HG02973 (cell line): ENCODE results near the gene NT5DC4.

Experiments used
- ATAC-seq: cut with Tn5 transposase; IDR thresholded peaks from one replicate; pipeline ENCODE4 v1.9.1; 2021; ENCODE audit warnings: moderate library complexity; ENCODE audit not compliant: unreplicated experiment

Gene NT5DC4

DNA sequence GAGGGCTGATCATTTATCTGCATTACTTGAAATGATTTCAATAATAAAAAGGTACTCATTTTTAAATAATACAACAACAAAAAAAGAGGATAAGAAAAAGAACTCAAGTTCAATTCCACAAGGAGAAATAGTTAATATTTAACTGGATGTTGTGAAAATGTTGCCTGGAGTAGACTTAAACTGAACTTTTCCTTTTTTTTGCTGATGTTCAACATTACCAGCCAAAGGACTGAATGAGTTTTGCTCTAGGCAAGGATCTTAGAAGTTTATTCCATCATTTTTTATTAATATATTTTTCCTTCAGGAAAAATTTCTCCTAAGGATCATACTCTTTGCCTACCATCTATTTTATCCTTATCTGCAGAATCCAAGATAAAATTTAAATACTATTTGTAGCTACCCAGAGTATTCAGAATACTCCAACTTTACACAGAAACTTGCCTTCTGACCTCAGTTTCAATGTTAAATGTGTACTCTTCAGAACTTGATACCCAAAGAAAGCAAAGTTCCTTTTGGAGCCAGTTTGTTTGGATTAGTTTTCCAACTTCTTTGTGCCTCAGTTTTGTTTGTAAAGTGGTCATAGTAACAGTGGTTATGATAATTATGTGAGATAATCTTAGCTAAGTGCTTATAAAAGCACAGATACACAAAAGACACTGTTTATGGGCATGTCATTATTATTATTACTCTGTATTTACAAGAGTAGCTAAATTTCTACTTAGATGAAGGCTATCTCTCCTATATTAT, 30.8 kb downstream of the NT5DC4 start:
- ATAC-seq = no peak

GRCh38 chr2:112752667-112753066, 31.8 kb downstream of the NT5DC4 start:
- no peak for ATAC-seq

DNA sequence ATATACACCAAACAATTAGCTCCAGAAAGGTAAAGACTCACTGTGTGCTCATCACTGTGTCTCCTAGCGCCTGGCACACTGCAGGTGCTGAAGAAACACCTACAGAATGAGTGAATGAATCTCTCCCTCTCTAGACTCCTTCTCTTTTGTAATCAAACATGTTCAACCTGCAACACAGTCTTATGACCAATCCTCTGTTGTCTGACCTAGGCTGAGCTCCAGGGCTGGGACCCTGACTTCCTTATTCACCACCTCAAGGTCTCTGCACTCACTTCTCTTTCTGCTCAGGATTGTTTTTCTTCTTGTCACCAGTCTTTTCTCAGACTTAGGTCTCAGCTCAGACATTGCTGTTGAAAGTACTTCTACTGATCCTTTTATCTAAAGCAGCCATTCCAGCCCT, 33.7 kb downstream of the NT5DC4 start:
- no peak for ATAC-seq

DNA sequence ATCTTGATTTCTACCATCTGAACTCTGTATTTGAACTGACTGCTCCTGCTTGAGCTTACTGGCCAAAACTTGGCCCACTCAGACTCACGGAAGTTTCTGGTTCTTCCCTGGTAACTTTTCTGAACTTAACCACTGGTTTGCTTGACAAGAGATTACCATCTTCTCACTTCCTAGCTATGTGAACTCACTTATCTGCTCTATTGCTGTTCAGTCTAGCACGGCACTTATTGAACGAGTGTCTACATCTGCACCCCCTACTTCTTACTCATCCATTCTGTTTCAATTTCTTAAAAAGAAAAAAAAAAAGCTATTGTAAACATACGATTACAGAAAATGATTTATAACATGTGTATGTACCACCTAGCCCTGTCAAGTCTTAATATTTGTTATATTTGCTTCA, 34.6 kb downstream of the NT5DC4 start:
- no peak for ATAC-seq

GRCh38 chr2:112756207-112756606, 35.4 kb downstream of the NT5DC4 start:
- no peak for ATAC-seq

DNA sequence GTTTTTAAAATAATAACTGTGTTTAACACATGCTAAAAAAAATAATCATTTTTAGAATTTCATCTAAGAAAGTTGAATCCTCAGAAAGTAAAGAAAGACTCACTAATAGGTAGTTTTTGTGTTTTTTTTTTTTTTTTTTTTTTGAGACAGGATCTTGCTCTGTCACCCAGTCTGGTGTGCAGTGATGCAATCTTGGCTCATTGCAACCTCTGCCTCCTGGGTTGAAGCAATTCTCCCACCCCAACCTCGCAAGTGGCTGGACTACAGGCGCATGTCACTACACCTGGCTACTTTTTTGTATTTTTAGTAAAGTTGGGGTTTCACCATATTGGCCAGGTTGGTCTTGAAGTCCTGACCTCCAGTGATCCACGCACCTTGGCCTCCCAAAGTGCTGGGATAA, 36.4 kb downstream of the NT5DC4 start:
- ATAC-seq = no peak

GRCh38 chr2:112758711-112759110, 37.9 kb downstream of the NT5DC4 start:
- ATAC-seq = no peak

- ATAC-seq = no peak
Measured at GRCh38 chr2:112760149-112760548, 39.3 kb downstream of the NT5DC4 start.

GRCh38 chr2:112762276-112762675, 41.5 kb downstream of the NT5DC4 start:
- no peak for ATAC-seq

- peak; percentile 94 for ATAC-seq
Measured at GRCh38 chr2:112764071-112765044, 43.5 kb downstream of the NT5DC4 start, which contains the start of gene CKAP2L. TSS of gene CKAP2L (minus strand) at chr2:112764609. CDS start at chr2:112764598, 11 bp downstream.

GRCh38 chr2:112765251-112765650, 44.4 kb downstream of the NT5DC4 start:
- ATAC-seq = no peak

GRCh38 chr2:112767693-112768330, 47.0 kb downstream of the NT5DC4 start:
- no peak for ATAC-seq

DNA sequence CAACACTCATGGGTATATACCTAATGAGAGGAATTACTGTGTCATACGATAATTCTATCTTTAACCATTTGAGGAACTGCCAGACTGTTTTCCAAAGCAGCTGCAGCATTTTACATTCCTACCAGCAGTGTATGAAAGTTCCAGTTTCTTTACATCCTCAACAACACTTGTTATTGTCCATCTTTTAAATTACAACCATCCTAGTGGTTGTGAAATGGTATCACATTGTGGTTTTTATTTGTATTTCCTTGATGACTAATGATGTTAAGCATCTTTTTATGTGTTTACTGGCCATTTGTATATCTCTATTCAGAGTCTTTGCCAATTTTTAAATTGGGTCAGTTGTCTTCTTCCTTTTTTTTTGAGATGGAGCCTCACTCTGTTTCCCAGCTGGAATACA, 47.6 kb downstream of the NT5DC4 start:
- no peak for ATAC-seq

- no peak for ATAC-seq
Measured at GRCh38 chr2:112772322-112772721, 51.5 kb downstream of the NT5DC4 start.

GRCh38 chr2:112772911-112773475, 52.2 kb downstream of the NT5DC4 start:
- no peak for ATAC-seq

- no peak for ATAC-seq
Measured at GRCh38 chr2:112773556-112773955, 52.7 kb downstream of the NT5DC4 start.

GRCh38 chr2:112774536-112775285, 53.9 kb downstream of the NT5DC4 start:
- ATAC-seq = no peak

DNA sequence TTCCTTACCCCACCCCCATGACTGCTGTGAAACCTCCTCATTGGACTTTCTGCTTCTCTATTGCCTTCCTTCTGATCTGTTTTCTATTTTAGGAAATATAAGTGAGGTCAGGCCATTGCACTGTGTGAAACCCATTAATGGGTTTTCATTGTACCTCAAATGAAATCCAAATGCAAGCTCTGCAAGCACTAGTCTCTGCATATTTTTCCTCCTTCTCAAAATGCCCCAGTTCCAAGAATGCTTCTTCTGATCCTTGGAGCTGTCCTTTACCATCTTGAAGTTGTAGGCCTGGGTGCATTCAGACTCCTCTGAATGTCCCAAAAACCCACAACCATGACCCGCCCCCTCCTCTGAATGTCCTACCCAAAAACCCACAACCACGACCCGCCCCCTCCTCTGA, 55.3 kb downstream of the NT5DC4 start:
- ATAC-seq = no peak

DNA sequence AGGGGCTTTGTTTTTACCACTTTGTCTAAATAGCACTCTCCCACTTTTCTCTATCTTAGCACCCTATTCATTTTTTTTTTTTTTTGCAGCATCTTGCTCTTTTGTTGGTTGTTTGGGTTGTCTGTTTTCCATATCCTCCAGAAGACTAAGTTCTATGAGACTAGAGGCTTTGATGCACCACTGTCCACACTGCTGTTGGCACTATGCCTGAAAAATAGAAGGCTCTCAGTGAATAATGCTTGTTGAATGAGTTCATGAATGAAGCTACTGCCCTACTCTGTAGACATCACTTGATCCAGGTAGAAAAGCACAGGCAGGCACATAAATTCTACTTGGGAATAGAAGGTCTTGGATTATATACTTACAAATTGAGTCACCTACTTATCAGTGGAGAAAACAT, 56.2 kb downstream of the NT5DC4 start:
- no peak for ATAC-seq

- no peak for ATAC-seq
Measured at GRCh38 chr2:112779598-112779997, 58.8 kb downstream of the NT5DC4 start.
